ENCODE data around the gene SQSTM1. TPM values are rescaled to one million over a fixed set of nuclear protein-coding genes. Genes with fewer than 3 reads are reported as not detected.

SQSTM1 gene
- total RNA-seq, 1 experiment from 2014 or later: 341 TPM

GRCh38 chr5:179781846-179782245 is 38.9 kb upstream of the SQSTM1 start:
- POLR2A ChIA-PET (ENCODE audit: unreplicated experiment): no interaction called here
- intact Hi-C loops (cut with micrococcal nuclease): no loop called here
- H3K27me3 ChIP-seq (ENCODE audit: low read length): no peaks in the 10 kb centered on the region

DNA sequence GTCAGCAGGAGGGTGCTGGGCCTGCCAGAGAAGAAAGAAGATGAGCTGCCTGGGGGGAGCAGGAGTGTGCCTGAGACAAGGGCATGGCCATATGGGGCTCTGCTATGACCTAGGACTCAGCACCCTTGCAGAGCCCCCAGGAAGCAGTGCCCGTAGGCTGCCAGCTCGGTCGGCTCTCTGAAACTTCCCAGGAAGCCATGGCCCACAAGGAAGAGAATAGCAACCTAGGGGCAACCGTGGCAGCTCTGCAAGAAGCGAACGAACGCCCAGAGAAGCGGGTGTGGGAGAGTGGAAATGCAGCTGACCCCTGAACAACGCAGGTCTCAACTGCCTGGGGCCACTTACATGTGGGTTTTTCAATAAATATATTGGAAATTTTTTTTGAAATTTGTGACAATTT is 37.6 kb upstream of the SQSTM1 start:
- Histone ChIP-seq H3K4me1 (ENCODE audit: insufficient read depth, low read length) (no peaks in the 10 kb centered on the region), H3K36me3 (ENCODE audit: low read depth, low read length) (no peaks in the 10 kb centered on the region), H3F3A (ENCODE audit: low read length, unreplicated experiment) (no peaks in the 10 kb centered on the region), H3K9ac (ENCODE audit: low read length) (no peak overlapping the region), H3K4me3 (ENCODE audit: low read length) (no peak overlapping the region), H4K20me1 (ENCODE audit: low read length) (no peaks in the 10 kb centered on the region), H3K9me2 (replicated peaks; ENCODE audit: low read length) (no peaks in the 10 kb centered on the region), H3K27ac (ENCODE audit: low read length) (no peak overlapping the region), H2AFZ (ENCODE audit: low read length) (no peak overlapping the region), H3K27me3 (ENCODE audit: low read length) (no peaks in the 10 kb centered on the region), H3K9me3 (ENCODE audit: low read length) (no peaks in the 10 kb centered on the region), H3K4me2 (ENCODE audit: low read length) (no peak overlapping the region), H3K79me2 (ENCODE audit: low read length) (no peaks in the 10 kb centered on the region)
- CTCF ChIA-PET: no interaction called here
- ATAC-seq: no peak
- no peak for TF ChIP-seq EZH2phosphoT487 (IDR thresholded peaks at IDR 0.05; ENCODE audit: borderline replicate concordance, low read length)
- no peak for TF ChIP-seq EZH2 (IDR thresholded peaks at IDR 0.05; ENCODE audit: low read length, unreplicated experiment)
- TF ChIP-seq CTCF (conservative IDR thresholded peaks at IDR 0.05; ENCODE audit: low read depth, low read length): no peak
- intact Hi-C loops (cut with micrococcal nuclease): no loop called here
- POLR2A ChIA-PET (ENCODE audit: unreplicated experiment): no interaction called here
- DNase-seq: no peak
- no TSS peak for BruUV-seq (replicated peaks)

More at GRCh38 chr5:179781846-179782245, 38.9 kb upstream of the SQSTM1 start:
- Histone ChIP-seq H3K27ac (ENCODE audit: low read length) (no peak overlapping the region), H3K4me2 (ENCODE audit: low read length) (no peak overlapping the region), H4K20me1 (ENCODE audit: low read length) (no peaks in the 10 kb centered on the region), H2AFZ (ENCODE audit: low read length) (no peak overlapping the region), H3K79me2 (ENCODE audit: low read length) (no peaks in the 10 kb centered on the region), H3K9me2 (replicated peaks; ENCODE audit: low read length) (no peaks in the 10 kb centered on the region), H3K36me3 (ENCODE audit: low read depth, low read length) (no peaks in the 10 kb centered on the region), H3K9ac (ENCODE audit: low read length) (no peak overlapping the region), H3K9me3 (ENCODE audit: low read length) (no peaks in the 10 kb centered on the region), H3K4me3 (ENCODE audit: low read length) (no peak overlapping the region), H3F3A (ENCODE audit: low read length, unreplicated experiment) (no peaks in the 10 kb centered on the region), H3K4me1 (ENCODE audit: insufficient read depth, low read length) (no peaks in the 10 kb centered on the region)
- no peak for DNase-seq
- ATAC-seq: no peak
- BruUV-seq (replicated peaks): no TSS peak
- CTCF ChIA-PET: no interaction called here
- TF ChIP-seq CTCF (conservative IDR thresholded peaks at IDR 0.05; ENCODE audit: low read depth, low read length): no peak
- no peak for TF ChIP-seq EZH2 (IDR thresholded peaks at IDR 0.05; ENCODE audit: low read length, unreplicated experiment)
- no peak for TF ChIP-seq EZH2phosphoT487 (IDR thresholded peaks at IDR 0.05; ENCODE audit: borderline replicate concordance, low read length)

DNA sequence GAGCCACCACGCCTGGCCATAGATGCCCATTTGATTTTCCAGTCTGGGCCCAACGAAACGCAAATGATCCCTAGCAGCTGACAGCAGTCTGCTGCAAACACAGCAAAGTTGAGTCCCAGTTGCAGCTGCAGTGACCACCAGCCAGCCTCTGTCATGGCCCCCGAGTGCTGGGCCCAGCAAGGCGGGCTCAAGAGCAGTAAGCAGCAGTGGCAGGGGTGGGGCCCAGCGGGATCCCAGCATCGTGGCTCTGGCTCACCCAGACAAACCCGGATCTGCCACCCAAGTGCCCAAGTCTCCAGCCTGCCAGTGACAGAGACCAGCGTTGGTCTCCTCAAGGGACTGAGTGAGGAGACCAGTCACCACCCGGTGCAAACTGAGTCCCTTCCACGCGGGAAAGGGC is 33.8 kb upstream of the SQSTM1 start:
- no peak overlapping the region for H2AFZ ChIP-seq (ENCODE audit: low read length)

More for the DNA sequence above, 33.8 kb upstream of the SQSTM1 start:
- Histone ChIP-seq H3K36me3 (ENCODE audit: low read depth, low read length) (no peaks in the 10 kb centered on the region), H4K20me1 (ENCODE audit: low read length) (no peaks in the 10 kb centered on the region), H3K4me1 (ENCODE audit: insufficient read depth, low read length) (no peaks in the 10 kb centered on the region), H3K4me2 (ENCODE audit: low read length) (no peak overlapping the region), H3K27me3 (ENCODE audit: low read length) (no peaks in the 10 kb centered on the region), H3F3A (ENCODE audit: low read length, unreplicated experiment) (no peaks in the 10 kb centered on the region), H3K9me3 (ENCODE audit: low read length) (no peaks in the 10 kb centered on the region), H3K27ac (ENCODE audit: low read length) (no peak overlapping the region), H3K79me2 (ENCODE audit: low read length) (no peaks in the 10 kb centered on the region), H3K9ac (ENCODE audit: low read length) (no peak overlapping the region), H3K9me2 (replicated peaks; ENCODE audit: low read length) (no peaks in the 10 kb centered on the region), H3K4me3 (ENCODE audit: low read length) (no peak overlapping the region)
- intact Hi-C loops (cut with micrococcal nuclease): no loop called here
- TF ChIP-seq EZH2 (IDR thresholded peaks at IDR 0.05; ENCODE audit: low read length, unreplicated experiment): no peak
- no peak for TF ChIP-seq EZH2phosphoT487 (IDR thresholded peaks at IDR 0.05; ENCODE audit: borderline replicate concordance, low read length)
- no peak for TF ChIP-seq CTCF (conservative IDR thresholded peaks at IDR 0.05; ENCODE audit: low read depth, low read length)
- ATAC-seq (no peak), DNase-seq (no peak)
- CTCF ChIA-PET: no interaction called here
- BruUV-seq (replicated peaks): no TSS peak
- POLR2A ChIA-PET (ENCODE audit: unreplicated experiment): no interaction called here

Measured in PC-3 (cell line).